Ascending aorta (tissue), 2 donors: ENCODE measurements around the gene GABRG3. TPM values are rescaled to one million over a fixed set of nuclear protein-coding genes. Genes with fewer than 3 reads are reported as not detected.

ENCODE experiments used
- DNase-seq, 2 donors: peaks; one replicate each; pipeline ENCODE4 v3.0.0-alpha.2; 2019; ENCODE audit warnings: low spot score in 2 of 2
- H3K27ac ChIP-seq, 2 donors: fragments of 200-600 bp; sonication (generic); one replicate each; pipeline ENCODE4 v1.5.1; 2016 to 2017; ENCODE audit warnings: mild to moderate bottlenecking in 1 of 2
- H3K27me3 ChIP-seq: fragments of 200-600 bp; sonication (generic); one replicate; pipeline ENCODE4 v1.5.1; 2017
- H3K36me3 ChIP-seq, 2 donors: fragments of 200-600 bp; sonication (generic); one replicate each; pipeline ENCODE4 v1.5.1; 2016
- H3K4me1 ChIP-seq, 2 donors: fragments of 200-600 bp; sonication (generic); one replicate each; pipeline ENCODE4 v1.5.1; 2016 to 2017; ENCODE audit warnings: mild to moderate bottlenecking in 1 of 2
- H3K4me3 ChIP-seq, 2 donors: fragments of 200-600 bp; sonication (generic); one replicate each; pipeline ENCODE4 v1.5.1; 2016 to 2017; ENCODE audit warnings: mild to moderate bottlenecking in 1 of 2
- H3K9me3 ChIP-seq, 2 donors: fragments of 200-600 bp; sonication (generic); one replicate each; pipeline ENCODE4 v1.5.1; 2016
- CTCF ChIP-seq, 3 experiments: fragments of 200-600 bp in 2 of 3; fragments of 450-650 bp in 1 of 3; sonication (generic) in 2 of 3; IDR thresholded peaks; one replicate each; pipeline ENCODE4 v1.5.1; 2016 to 2019; ENCODE audit warnings: antibody characterized with exemption in 3 of 3, mild to moderate bottlenecking in 1 of 3, moderate library complexity in 1 of 3
- intact Hi-C: fragments of 100-400 bp; cut with DNase I; formaldehyde crosslinking; loops from one replicate; pipeline ENCODE4 v1.15.1; 2023
- total RNA-seq: library from RNA; depleted of rRNA; stranded (reverse); fragments of >200 nt; gene quantifications from one replicate; pipeline ENCODE4 v1.1.0, GENCODE V29; 2016

Gene GABRG3
- total RNA-seq, 1 donor from 2014 or later = not detected

GRCh38 chr15:27125185-27125584 is 154.2 kb downstream of the GABRG3 start:
- intact Hi-C loops = no loop called here
- DNase-seq = no peak
- no peak for TF ChIP-seq CTCF (IDR thresholded peaks at IDR 0.05)
- no peak overlapping the region for H3K27ac ChIP-seq
- no peak overlapping the region for H3K4me3 ChIP-seq
- no peaks in the 10 kb centered on the region for H3K9me3 ChIP-seq
- no peaks in the 10 kb centered on the region for H3K36me3 ChIP-seq
- H3K27me3 ChIP-seq = no peaks in the 10 kb centered on the region
- no peaks in the 10 kb centered on the region for H3K4me1 ChIP-seq

- Histone ChIP-seq H3K27me3 (no peaks in the 10 kb centered on the region), H3K4me3 (no peak overlapping the region), H3K36me3 (no peaks in the 10 kb centered on the region), H3K4me1 (no peaks in the 10 kb centered on the region), H3K9me3 (no peaks in the 10 kb centered on the region), H3K27ac (no peak overlapping the region)
- intact Hi-C loops = no loop called here
- no peak for TF ChIP-seq CTCF (IDR thresholded peaks at IDR 0.05)
- no peak for DNase-seq
These were observed 155.5 kb downstream of the GABRG3 start for GRCh38 chr15:27126449-27126848.

GRCh38 chr15:27127815-27128570 is 157.0 kb downstream of the GABRG3 start:
- no peaks in the 10 kb centered on the region for H3K27me3 ChIP-seq
- H3K4me1 ChIP-seq = no peaks in the 10 kb centered on the region
- no peak for TF ChIP-seq CTCF (IDR thresholded peaks at IDR 0.05)
- no peaks in the 10 kb centered on the region for H3K9me3 ChIP-seq
- no peaks in the 10 kb centered on the region for H3K36me3 ChIP-seq
- no peak for DNase-seq
- H3K4me3 ChIP-seq = no peak overlapping the region
- intact Hi-C loops = no loop called here
- H3K27ac ChIP-seq = no peak overlapping the region

- Histone ChIP-seq H3K27ac (no peak overlapping the region), H3K4me3 (no peak overlapping the region), H3K9me3 (no peaks in the 10 kb centered on the region), H3K27me3 (no peaks in the 10 kb centered on the region), H3K4me1 (no peaks in the 10 kb centered on the region), H3K36me3 (no peaks in the 10 kb centered on the region)
- no peak for TF ChIP-seq CTCF (IDR thresholded peaks at IDR 0.05)
- intact Hi-C loops = no loop called here
- DNase-seq = no peak
These were observed 162.3 kb downstream of the GABRG3 start for GRCh38 chr15:27133249-27133648.

- DNase-seq = no peak
- H3K4me1 ChIP-seq = no peaks in the 10 kb centered on the region
- TF ChIP-seq CTCF (IDR thresholded peaks at IDR 0.05) = no peak
- H3K36me3 ChIP-seq = no peaks in the 10 kb centered on the region
- intact Hi-C loops = no loop called here
- no peaks in the 10 kb centered on the region for H3K9me3 ChIP-seq
- H3K27me3 ChIP-seq = no peaks in the 10 kb centered on the region
- no peak overlapping the region for H3K27ac ChIP-seq
- H3K4me3 ChIP-seq = no peak overlapping the region
These were observed 163.5 kb downstream of the GABRG3 start for GRCh38 chr15:27134481-27134880.
